ENCODE results near the gene ZNRF1. TPM values are rescaled to one million over a fixed set of nuclear protein-coding genes. Genes with fewer than 3 reads are reported as not detected.
"Not testable (repeated sequence)": the region's sequence is repeated elsewhere in the genome, so short reads cannot be mapped to it uniquely, and the experiment has no call there.

Gene ZNRF1
- total and polyA plus RNA-seq, 2 of the 8 experiments (the other 6 are each of a cell fraction or from before 2014, with no cell fraction given) = 33.5 to 52.9 TPM

GRCh38 chr16:75129421-75130149, 130.8 kb downstream of the ZNRF1 start:
- not testable (repeated sequence) for H2BK120ac ChIP-seq (replicated peaks; ENCODE audit: low read depth, low read length); H3K9ac ChIP-seq (replicated peaks in 1 of 4; ENCODE audit: extremely low read depth in 1 of 4, low read depth in 3 of 4, low read length in 3 of 4); H3K23ac ChIP-seq (ENCODE audit: insufficient read length); H3K4me2 ChIP-seq (ENCODE audit: insufficient read depth in 1 of 2, low read depth in 2 of 2, low read length in 2 of 2); H3K79me1 ChIP-seq (ENCODE audit: low read depth, low read length); H3K4ac ChIP-seq (replicated peaks; ENCODE audit: insufficient read length, low read depth, low read length); H2BK5ac ChIP-seq (ENCODE audit: low read depth, low read length); H2AK5ac ChIP-seq (ENCODE audit: low read depth, low read length); H2BK20ac ChIP-seq (ENCODE audit: low read length); H3K27ac ChIP-seq (ENCODE audit: low read depth, low read length); H3K4me3 ChIP-seq (ENCODE audit: extremely low read depth in 1 of 4, insufficient read depth in 2 of 4, low read depth in 3 of 4, low read length in 4 of 4); DNase-seq (ENCODE audit: low read depth in 1 of 2, low spot score in 2 of 2); H3K56ac ChIP-seq (replicated peaks; ENCODE audit: insufficient read length, low read depth, low read length); H4K91ac ChIP-seq (replicated peaks; ENCODE audit: insufficient read length, low read length); H4K5ac ChIP-seq (ENCODE audit: insufficient read length, low read depth, low read length); H4K8ac ChIP-seq (ENCODE audit: extremely low read depth, insufficient read depth, low read length); H4K20me1 ChIP-seq (replicated peaks in 1 of 2; ENCODE audit: control insufficient read depth in 1 of 2, insufficient read depth in 2 of 2, low read length in 2 of 2); H2AFZ ChIP-seq (ENCODE audit: low read length); H2BK15ac ChIP-seq (ENCODE audit: low read length); H3K27me3 ChIP-seq (replicated peaks in 1 of 4; ENCODE audit: control insufficient read depth in 3 of 4, extremely low read depth in 1 of 4, insufficient read depth in 3 of 4, low read length in 3 of 4); H3K23me2 ChIP-seq (ENCODE audit: low read depth, low read length); H3K36me3 ChIP-seq (ENCODE audit: control insufficient read depth in 2 of 4, insufficient read depth in 4 of 4, low read length in 3 of 4); H3K18ac ChIP-seq (ENCODE audit: extremely low read depth, low read length); H3K79me2 ChIP-seq (ENCODE audit: control insufficient read depth in 1 of 2, insufficient read depth in 2 of 2, low read length in 2 of 2); FAIRE-seq; H3K14ac ChIP-seq (ENCODE audit: insufficient read length)
- H3K9me3 ChIP-seq (ENCODE audit: insufficient read depth in 2 of 2, low read depth in 1 of 2, low read length in 1 of 2) = peaks cover 7 to 16% of the 10 kb centered on the region in 2 experiments; a peak in 3 of 4 replicates
- 95% methylated on average over 5 of the region's 5 CpGs; no CpG with 5 or more reads in 1 of the 2 experiments for WGBS, 2 experiments (ENCODE audit: extremely low coverage in 1 of 2, insufficient coverage in 1 of 2, insufficient read length in 1 of 2, insufficient replicate concordance in 2 of 2, low coverage in 1 of 2, low lambda C conversion rate in 2 of 2, missing lambda C conversion rate in 1 of 2)
- ChIA-PET CTCF (ENCODE audit: partially characterized antibody) (interaction anchor here (0.6 to 1.7 kb wide), 13 partner anchors 8 to 403 kb away, joined by 3 to 10 read pairs (median 3); partner anchors contain the start of gene LDHD), POLR2A (ENCODE audit: partially characterized antibody) (interaction anchor here (0.7 to 1.9 kb wide), 3 partner anchors 9 to 13 kb away, joined by 3 to 7 read pairs (median 5); partner anchors contain the start of gene LDHD)
- peak overlapping the region; percentile 88 for H2BK12ac ChIP-seq (ENCODE audit: low read depth, low read length)
- peaks cover 0 to 12% (median 6%) of the 10 kb centered on the region in 4 experiments; a peak in 5 of 7 replicates for H3K4me1 ChIP-seq (replicated peaks in 1 of 4; ENCODE audit: control insufficient read depth in 3 of 4, insufficient read depth in 4 of 4, low read length in 3 of 4)

Measured in H1 (cell line).